GM18867 (cell line): ENCODE data around the gene AFP.
"Not testable (repeated sequence)": the region's sequence is repeated elsewhere in the genome, so short reads cannot be mapped to it uniquely, and the experiment has no call there.

Experiments
- ATAC-seq: cut with Tn5 transposase; IDR thresholded peaks from one replicate; pipeline ENCODE4 v1.9.1; 2021; ENCODE audit warnings: mild to moderate bottlenecking, moderate library complexity; ENCODE audit not compliant: unreplicated experiment

Gene AFP

DNA sequence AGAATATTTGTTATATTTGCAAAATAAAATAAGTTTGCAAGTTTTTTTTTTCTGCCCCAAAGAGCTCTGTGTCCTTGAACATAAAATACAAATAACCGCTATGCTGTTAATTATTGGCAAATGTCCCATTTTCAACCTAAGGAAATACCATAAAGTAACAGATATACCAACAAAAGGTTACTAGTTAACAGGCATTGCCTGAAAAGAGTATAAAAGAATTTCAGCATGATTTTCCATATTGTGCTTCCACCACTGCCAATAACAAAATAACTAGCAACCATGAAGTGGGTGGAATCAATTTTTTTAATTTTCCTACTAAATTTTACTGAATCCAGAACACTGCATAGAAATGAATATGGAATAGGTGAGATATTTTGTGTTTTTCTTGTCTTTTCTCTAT is at the start of gene AFP:
AFP (plus strand) TSS at position 238 of the 400 bp plus-strand sequence; CDS start at position 280, 42 bp downstream.
- ATAC-seq: no peak

- ATAC-seq: no peak
Measured at GRCh38 chr4:73387552-73387951, 48.5 kb upstream of the AFP start.

DNA sequence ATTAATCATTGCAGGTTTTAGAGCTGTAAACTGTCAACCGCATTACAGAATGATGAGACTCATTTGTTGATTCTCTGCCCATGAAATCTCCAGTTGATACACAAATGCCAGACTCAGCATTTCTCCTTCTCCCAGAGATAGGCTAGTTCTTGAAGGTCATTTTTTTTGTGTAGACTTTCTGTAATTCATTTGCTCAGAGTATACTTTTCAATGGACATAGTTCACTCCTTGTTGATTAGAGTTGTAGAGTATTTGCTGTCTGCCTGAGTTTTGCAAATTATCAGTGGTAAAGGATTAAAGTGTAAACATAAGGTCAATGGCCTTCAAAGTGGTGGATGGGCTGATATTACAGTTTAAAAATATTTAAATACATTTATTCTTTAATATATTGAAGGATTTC is 47.1 kb upstream of the AFP start:
- ATAC-seq: no peak

DNA sequence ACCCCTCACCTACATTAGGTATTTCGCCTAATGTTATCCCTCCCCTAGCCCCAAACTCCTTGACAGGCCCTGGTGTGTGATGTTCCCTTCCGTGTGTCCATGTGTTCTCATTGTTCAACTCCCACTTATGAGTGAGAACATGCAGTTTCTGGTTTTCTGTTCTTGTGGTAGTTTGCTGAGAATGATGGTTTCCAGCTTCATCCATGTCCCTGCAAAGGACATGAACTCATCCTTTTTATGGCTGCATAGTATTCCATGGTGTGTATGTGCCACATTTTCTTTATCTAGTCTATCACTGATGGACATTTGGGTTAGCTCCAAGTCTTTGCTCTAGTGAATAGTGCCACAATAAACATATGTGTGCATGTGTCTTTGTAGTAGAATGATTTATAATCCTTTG is 46.4 kb upstream of the AFP start:
- ATAC-seq: not testable (repeated sequence)

- ATAC-seq: no peak
Measured at GRCh38 chr4:73391774-73392173, 44.2 kb upstream of the AFP start.

- no peak for ATAC-seq
Measured at GRCh38 chr4:73392936-73393335, 43.1 kb upstream of the AFP start.

GRCh38 chr4:73396304-73396703 is 39.7 kb upstream of the AFP start:
- ATAC-seq: no peak

- ATAC-seq: no peak
Measured at GRCh38 chr4:73396993-73397972, 38.7 kb upstream of the AFP start.

DNA sequence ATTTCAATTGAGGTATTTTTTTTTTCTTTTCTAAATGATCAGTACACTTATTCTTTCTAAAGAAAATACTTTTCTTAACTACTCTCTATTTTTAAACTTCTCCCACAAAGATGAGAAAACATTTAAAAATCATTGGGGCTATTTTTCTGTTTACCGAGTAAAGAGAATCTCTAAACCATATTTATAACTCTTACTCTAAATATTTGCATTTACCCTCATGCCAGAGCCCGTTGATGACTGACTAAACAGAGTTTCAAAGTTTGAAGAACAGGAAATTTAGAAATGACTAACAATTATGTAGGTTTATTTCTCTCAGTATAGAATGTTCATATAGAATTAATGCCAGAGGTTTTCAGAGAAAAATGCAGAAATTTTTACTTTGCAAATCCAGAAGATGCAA is 34.6 kb upstream of the AFP start:
- no peak for ATAC-seq

DNA sequence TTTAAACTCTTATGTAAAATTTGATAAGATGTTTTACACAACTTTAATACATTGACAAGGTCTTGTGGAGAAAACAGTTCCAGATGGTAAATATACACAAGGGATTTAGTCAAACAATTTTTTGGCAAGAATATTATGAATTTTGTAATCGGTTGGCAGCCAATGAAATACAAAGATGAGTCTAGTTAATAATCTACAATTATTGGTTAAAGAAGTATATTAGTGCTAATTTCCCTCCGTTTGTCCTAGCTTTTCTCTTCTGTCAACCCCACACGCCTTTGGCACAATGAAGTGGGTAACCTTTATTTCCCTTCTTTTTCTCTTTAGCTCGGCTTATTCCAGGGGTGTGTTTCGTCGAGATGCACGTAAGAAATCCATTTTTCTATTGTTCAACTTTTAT is 32.0 kb upstream of the AFP start, which contains the start of gene ALB:
ALB (plus strand) TSS at position 246 of the 400 bp plus-strand sequence; CDS start at position 287, 41 bp downstream.
- ATAC-seq: no peak

DNA sequence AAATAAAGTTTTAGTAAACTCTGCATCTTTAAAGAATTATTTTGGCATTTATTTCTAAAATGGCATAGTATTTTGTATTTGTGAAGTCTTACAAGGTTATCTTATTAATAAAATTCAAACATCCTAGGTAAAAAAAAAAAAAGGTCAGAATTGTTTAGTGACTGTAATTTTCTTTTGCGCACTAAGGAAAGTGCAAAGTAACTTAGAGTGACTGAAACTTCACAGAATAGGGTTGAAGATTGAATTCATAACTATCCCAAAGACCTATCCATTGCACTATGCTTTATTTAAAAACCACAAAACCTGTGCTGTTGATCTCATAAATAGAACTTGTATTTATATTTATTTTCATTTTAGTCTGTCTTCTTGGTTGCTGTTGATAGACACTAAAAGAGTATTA is 31.6 kb upstream of the AFP start:
- no peak for ATAC-seq

DNA sequence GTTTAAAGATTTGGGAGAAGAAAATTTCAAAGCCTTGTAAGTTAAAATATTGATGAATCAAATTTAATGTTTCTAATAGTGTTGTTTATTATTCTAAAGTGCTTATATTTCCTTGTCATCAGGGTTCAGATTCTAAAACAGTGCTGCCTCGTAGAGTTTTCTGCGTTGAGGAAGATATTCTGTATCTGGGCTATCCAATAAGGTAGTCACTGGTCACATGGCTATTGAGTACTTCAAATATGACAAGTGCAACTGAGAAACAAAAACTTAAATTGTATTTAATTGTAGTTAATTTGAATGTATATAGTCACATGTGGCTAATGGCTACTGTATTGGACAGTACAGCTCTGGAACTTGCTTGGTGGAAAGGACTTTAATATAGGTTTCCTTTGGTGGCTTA is 30.9 kb upstream of the AFP start:
- no peak for ATAC-seq

GRCh38 chr4:73406548-73406875 is 29.5 kb upstream of the AFP start:
- ATAC-seq: no peak

- no peak for ATAC-seq
Measured at GRCh38 chr4:73407227-73407673, 28.8 kb upstream of the AFP start.

GRCh38 chr4:73408181-73408867 is 27.7 kb upstream of the AFP start:
- no peak for ATAC-seq

GRCh38 chr4:73409012-73409862 is 26.8 kb upstream of the AFP start:
- no peak for ATAC-seq

GRCh38 chr4:73409978-73410548 is 26.0 kb upstream of the AFP start:
- no peak for ATAC-seq

DNA sequence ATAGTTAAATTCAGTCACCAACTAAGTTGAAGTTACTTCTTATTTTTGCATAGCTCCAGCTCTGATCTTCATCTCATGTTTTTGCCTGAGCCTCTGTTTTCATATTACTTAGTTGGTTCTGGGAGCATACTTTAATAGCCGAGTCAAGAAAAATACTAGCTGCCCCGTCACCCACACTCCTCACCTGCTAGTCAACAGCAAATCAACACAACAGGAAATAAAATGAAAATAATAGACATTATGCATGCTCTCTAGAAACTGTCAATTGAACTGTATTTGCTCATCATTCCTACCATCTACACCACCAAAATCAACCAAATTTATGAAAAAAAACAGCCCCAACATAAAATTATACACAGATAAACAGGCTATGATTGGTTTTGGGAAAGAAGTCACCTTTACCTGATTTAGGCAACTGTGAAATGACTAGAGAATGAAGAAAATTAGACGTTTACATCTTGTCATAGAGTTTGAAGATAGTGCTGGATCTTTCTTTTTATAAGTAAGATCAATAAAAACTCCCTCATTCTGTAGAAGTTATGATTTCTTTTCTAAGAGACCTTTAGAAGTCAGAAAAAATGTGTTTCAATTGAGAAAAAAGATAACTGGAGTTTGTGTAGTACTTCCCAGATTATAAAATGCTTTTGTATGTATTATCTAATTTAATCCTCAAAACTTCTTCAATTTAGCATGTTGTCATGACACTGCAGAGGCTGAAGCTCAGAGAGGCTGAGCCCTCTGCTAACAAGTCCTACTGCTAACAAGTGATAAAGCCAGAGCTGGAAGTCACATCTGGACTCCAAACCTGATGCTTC is 24.9 kb upstream of the AFP start:
- ATAC-seq: no peak

DNA sequence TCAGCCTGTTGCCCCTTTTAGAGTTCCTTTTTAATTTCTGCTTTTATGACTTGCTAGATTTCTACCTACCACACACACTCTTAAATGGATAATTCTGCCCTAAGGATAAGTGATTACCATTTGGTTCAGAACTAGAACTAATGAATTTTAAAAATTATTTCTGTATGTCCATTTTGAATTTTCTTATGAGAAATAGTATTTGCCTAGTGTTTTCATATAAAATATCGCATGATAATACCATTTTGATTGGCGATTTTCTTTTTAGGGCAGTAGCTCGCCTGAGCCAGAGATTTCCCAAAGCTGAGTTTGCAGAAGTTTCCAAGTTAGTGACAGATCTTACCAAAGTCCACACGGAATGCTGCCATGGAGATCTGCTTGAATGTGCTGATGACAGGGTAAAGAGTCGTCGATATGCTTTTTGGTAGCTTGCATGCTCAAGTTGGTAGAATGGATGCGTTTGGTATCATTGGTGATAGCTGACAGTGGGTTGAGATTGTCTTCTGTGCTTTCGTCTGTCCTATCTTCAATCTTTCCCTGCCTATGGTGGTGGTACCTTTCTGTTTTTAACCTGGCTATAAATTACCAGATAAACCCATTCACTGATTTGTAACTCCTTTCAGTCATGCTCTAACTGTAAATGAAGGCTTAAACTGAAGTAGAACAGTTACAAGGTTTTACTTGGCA is 24.1 kb upstream of the AFP start:
- ATAC-seq: no peak
